Measurements from ENCODE around the gene PLXND1.

PLXND1 gene

DNA sequence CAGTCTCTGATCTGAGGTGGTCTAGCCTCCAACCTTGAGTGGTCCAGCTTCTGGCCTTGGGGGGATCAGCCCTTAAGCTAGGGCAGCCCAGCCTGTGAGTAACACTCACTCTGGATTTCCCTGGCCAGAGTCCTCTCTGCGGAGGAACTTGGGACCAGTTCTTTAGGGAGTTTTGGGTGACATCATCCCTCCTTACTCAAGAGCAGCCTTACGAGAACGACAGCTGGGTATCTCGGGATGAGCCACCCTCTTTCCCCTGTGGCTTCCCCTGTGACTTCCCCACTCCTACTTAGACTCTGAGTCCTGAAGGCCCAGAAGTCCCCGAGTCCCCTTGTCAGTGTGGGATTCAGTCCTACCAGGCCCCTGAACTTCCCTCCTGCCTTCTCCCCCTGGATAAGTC is 10.2 kb upstream of the PLXND1 start:
- no peak overlapping the region for H3K27ac ChIP-seq
- TF ChIP-seq, protein P1, sequence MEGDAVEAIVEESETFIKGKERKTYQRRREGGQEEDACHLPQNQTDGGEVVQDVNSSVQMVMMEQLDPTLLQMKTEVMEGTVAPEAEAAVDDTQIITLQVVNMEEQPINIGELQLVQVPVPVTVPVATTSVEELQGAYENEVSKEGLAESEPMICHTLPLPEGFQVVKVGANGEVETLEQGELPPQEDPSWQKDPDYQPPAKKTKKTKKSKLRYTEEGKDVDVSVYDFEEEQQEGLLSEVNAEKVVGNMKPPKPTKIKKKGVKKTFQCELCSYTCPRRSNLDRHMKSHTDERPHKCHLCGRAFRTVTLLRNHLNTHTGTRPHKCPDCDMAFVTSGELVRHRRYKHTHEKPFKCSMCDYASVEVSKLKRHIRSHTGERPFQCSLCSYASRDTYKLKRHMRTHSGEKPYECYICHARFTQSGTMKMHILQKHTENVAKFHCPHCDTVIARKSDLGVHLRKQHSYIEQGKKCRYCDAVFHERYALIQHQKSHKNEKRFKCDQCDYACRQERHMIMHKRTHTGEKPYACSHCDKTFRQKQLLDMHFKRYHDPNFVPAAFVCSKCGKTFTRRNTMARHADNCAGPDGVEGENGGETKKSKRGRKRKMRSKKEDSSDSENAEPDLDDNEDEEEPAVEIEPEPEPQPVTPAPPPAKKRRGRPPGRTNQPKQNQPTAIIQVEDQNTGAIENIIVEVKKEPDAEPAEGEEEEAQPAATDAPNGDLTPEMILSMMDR (conservative IDR thresholded peaks at IDR 0.05), result no peak

GRCh38 chr3:129616291-129616690 is 9.8 kb upstream of the PLXND1 start:
- H3K27ac ChIP-seq, result no peak overlapping the region

GRCh38 chr3:129615751-129616281 is 9.3 kb upstream of the PLXND1 start:
- no peak overlapping the region for H3K27ac ChIP-seq
- TF ChIP-seq, protein P1 (conservative IDR thresholded peaks at IDR 0.05), result no peak

More at GRCh38 chr3:129616291-129616690, 9.8 kb upstream of the PLXND1 start:
- TF ChIP-seq, protein P1 (conservative IDR thresholded peaks at IDR 0.05), result no peak

GRCh38 chr3:129614927-129615363 is 8.5 kb upstream of the PLXND1 start:
- no peak overlapping the region for H3K27ac ChIP-seq
- TF ChIP-seq, protein P1 (conservative IDR thresholded peaks at IDR 0.05), result no peak

GRCh38 chr3:129614435-129614834 is 8.0 kb upstream of the PLXND1 start:
- H3K27ac ChIP-seq, result no peak overlapping the region
- TF ChIP-seq, protein P1 (conservative IDR thresholded peaks at IDR 0.05), result no peak

- TF ChIP-seq, protein P1 (conservative IDR thresholded peaks at IDR 0.05), result no peak
- H3K27ac ChIP-seq, result no peak overlapping the region
Measured at GRCh38 chr3:129613367-129613740, 6.9 kb upstream of the PLXND1 start.

DNA sequence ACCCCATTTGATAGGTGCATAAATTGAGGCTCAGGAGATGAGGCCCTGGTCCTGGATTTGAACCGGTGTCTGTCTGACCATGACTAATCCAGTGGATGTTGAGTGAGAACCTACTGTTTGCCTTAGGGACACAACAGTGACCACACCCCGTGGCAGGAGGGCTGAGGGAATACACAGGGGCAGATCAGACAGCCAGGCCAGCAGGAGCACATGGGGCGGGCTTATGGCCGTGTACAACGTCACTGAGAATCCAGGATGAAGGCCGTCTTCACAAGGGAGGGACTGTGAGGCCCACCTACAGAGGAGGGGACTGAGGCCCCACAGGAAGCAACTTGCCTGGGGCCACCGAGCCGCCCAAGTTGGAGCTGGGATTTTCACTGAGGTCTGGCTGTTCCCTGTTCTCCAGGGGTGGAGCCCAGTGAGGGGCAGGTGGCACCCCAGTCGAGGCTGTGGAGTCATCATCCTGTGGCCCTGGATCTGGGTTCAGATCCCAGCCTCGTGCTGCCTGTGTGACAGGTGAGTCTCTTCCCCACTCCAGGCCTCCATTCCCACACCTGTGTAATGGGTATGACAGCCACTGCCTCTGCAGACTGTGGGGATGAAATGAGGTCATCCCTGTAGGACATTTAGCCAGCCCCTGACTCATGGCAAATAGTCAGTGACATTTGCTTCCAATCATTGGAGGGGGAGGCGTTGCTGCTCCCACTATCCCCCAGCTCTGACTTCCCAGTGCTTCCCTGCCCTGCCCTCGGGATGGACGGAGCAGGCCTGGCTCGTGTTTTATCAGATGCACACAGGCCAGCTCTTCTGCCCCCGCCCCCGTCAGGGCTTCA is 6.3 kb upstream of the PLXND1 start:
- no peak overlapping the region for H3K27ac ChIP-seq
- TF ChIP-seq, protein P1 (conservative IDR thresholded peaks at IDR 0.05), result no peak

All from VCaP (cell line).